ENCODE data around the gene GLYAT.

GLYAT gene

DNA sequence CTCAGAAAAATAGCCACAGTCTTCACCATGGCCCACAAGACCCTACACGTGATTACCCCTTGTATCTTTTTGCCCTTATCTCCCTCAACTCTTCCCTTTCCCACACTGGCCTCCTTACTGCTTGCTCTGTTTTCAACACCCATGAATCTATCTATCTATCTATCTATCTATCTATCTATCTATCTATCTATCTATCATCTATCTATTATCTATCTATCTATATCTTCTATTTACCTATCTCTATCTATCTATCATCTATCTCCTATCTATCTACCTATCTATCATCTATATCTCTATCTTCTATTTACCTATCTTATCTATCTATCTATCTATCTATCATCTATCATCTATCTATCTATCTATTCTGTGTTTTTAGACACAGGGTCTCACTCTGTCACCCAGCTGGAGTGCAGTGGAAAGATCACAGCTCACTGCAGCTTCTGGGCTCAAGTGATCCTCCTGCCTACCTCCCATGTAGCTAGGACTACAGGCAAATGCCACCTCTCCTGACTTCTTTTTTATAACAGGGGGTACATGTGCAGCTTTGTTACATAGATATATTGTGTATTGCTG, 55.1 kb downstream of the GLYAT start:
- DNase-seq (ENCODE audit: low read depth) = no peak

GRCh38 chr11:58675334-58676155, 56.2 kb downstream of the GLYAT start:
- peak; percentile 57 for DNase-seq (ENCODE audit: low read depth)

DNA sequence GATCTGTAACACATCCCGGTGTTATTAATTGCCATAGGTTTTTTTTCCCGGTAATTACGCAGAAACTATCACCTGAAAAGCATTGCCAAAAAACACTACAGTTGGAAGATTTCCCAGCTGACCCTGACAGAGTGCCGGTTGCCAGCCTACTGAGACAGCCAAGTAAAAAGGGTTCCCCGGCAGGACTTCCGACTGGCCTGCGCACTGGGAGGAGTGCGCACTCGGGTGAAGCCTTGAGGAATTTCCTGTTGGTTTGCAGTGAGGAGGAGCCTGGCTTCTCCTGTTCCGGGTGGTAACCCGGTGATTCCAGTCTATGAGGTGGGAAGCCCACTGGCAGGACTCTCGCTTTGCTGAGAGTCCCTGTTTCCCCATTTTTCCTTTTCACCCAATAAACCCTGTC, 57.1 kb downstream of the GLYAT start:
- no peak for DNase-seq (ENCODE audit: low read depth)

GRCh38 chr11:58671983-58672633, 59.6 kb downstream of the GLYAT start:
- no peak for DNase-seq (ENCODE audit: low read depth)

DNA sequence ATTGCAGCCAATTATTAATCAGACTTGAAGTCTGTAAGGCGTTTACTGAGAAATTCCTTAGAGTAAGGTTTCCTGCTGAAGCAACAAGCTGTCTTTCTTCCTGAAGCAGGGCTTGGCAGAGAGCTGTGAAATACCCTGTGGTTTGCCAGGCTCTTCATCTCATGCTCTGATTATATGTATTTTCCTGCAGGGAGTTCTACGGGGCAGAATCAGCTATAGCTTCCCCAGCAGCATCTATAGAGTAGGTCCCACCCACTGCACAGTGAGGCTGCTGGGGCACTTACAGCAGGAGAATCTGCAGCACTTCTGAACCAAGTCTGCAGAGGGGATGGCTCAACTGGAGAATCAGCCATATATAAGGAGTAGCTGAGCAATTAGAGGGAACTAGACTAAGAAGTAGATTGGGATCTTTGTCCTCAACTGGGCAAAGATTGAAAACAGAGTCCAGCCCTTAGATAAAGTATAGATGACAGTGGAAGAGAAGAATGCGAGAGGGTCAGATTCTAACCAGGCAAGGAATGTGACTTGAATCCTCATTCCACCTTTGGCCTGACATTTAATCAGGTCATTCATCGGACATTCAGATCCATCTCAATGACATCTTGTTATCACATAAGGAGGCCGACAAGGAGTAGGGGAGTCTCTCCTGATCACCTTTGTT, 71.7 kb downstream of the GLYAT start:
- no peak for DNase-seq (ENCODE audit: low read depth)

DNA sequence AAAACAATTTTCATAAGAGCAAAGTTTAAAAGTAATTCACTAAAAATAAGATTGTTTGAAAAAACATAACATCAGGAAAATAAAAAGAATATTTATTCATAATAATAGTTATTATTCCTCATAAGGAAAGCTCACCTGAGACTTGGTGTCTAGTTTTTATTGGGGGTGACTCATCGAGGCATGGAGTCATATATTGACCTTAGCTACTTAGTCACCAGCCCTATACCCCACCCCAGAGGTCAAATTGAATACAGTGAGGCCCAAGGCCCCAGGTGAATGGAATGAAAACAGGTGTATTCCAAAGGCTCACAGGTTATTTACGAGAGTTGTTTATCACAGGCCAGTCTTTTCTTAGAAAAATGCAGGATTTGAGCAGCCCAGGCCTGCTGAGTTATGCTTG, 72.3 kb downstream of the GLYAT start:
- no peak for DNase-seq (ENCODE audit: low read depth)
